ENCODE results near the gene CTU2. TPM values are rescaled to one million over a fixed set of nuclear protein-coding genes. Genes with fewer than 3 reads are reported as not detected.

The CTU2 gene
- total and polyA plus RNA-seq, 2 of the 8 experiments (the other 6 are each of a cell fraction or from before 2014, with no cell fraction given): 32.7 to 42.9 TPM

- H3K4me3 ChIP-seq (ENCODE audit: extremely low read depth in 1 of 4, insufficient read depth in 2 of 4, low read depth in 3 of 4, low read length in 4 of 4): no peak overlapping the region
- H2BK120ac ChIP-seq (replicated peaks; ENCODE audit: low read depth, low read length): no peak overlapping the region
- H3K4me1 ChIP-seq (replicated peaks in 1 of 4; ENCODE audit: control insufficient read depth in 3 of 4, insufficient read depth in 4 of 4, low read length in 3 of 4): peaks cover 0 to 5% (median 0%) of the 10 kb centered on the region in 4 experiments; a peak in 1 of 7 replicates
- no peak overlapping the region for H2AK5ac ChIP-seq (ENCODE audit: low read depth, low read length)
- no peaks in the 10 kb centered on the region for H3K27me3 ChIP-seq (replicated peaks in 1 of 4; ENCODE audit: control insufficient read depth in 3 of 4, extremely low read depth in 1 of 4, insufficient read depth in 3 of 4, low read length in 3 of 4)
- peaks cover 0 to 18% (median under 1%) of the 10 kb centered on the region in 4 experiments; a peak in 2 of 8 replicates for H3K36me3 ChIP-seq (ENCODE audit: control insufficient read depth in 2 of 4, insufficient read depth in 4 of 4, low read length in 3 of 4)
- no peak overlapping the region for H3K4ac ChIP-seq (replicated peaks; ENCODE audit: insufficient read length, low read depth, low read length)
- no peak overlapping the region for H3K9ac ChIP-seq (replicated peaks in 1 of 4; ENCODE audit: extremely low read depth in 1 of 4, low read depth in 3 of 4, low read length in 3 of 4)
- DNase-seq (ENCODE audit: low read depth in 1 of 2, low spot score in 2 of 2) (no peak), FAIRE-seq (no peak)
- H4K8ac ChIP-seq (ENCODE audit: extremely low read depth, insufficient read depth, low read length): no peak overlapping the region
- no peak overlapping the region for H3K4me2 ChIP-seq (ENCODE audit: insufficient read depth in 1 of 2, low read depth in 2 of 2, low read length in 2 of 2)
- no peak overlapping the region for H2AFZ ChIP-seq (ENCODE audit: low read length)
- H2BK20ac ChIP-seq (ENCODE audit: low read length): no peak overlapping the region
- 92% methylated on average over 21 of the region's 23 CpGs; no CpG with 5 or more reads in 1 of the 2 experiments for WGBS, 2 experiments (ENCODE audit: extremely low coverage in 1 of 2, insufficient coverage in 1 of 2, insufficient read length in 1 of 2, insufficient replicate concordance in 2 of 2, low coverage in 1 of 2, low lambda C conversion rate in 2 of 2, missing lambda C conversion rate in 1 of 2)
- H3K14ac ChIP-seq (ENCODE audit: insufficient read length): no peak overlapping the region
- H3K18ac ChIP-seq (ENCODE audit: extremely low read depth, low read length): no peak overlapping the region
- no peak overlapping the region for H2BK15ac ChIP-seq (ENCODE audit: low read length)
- no peaks in the 10 kb centered on the region for H3K79me1 ChIP-seq (ENCODE audit: low read depth, low read length)
- H3K9me3 ChIP-seq (ENCODE audit: insufficient read depth in 2 of 2, low read depth in 1 of 2, low read length in 1 of 2): no peaks in the 10 kb centered on the region
- no peak overlapping the region for H3K56ac ChIP-seq (replicated peaks; ENCODE audit: insufficient read length, low read depth, low read length)
- TF ChIP-seq CTBP2 (IDR thresholded peaks at IDR 0.05; ENCODE audit: borderline replicate concordance, insufficient read depth, insufficient read length, low read length) (no peak), EGR1 (IDR thresholded peaks at IDR 0.05; ENCODE audit: borderline replicate concordance, low read depth, low read length) (no peak)
- peaks cover 0 to 11% of the 10 kb centered on the region in 2 experiments for H4K20me1 ChIP-seq (replicated peaks in 1 of 2; ENCODE audit: control insufficient read depth in 1 of 2, insufficient read depth in 2 of 2, low read length in 2 of 2)
- no peak overlapping the region for H4K5ac ChIP-seq (ENCODE audit: insufficient read length, low read depth, low read length)
- no peak overlapping the region for H3K23ac ChIP-seq (ENCODE audit: insufficient read length)
- no peaks in the 10 kb centered on the region for H3K23me2 ChIP-seq (ENCODE audit: low read depth, low read length)
- H3K27ac ChIP-seq (ENCODE audit: low read depth, low read length): no peak overlapping the region
- POLR2A ChIA-PET (ENCODE audit: partially characterized antibody): interaction anchor here (1.0 to 1.3 kb wide), 3 partner anchors 18 to 76 kb away, joined by 3 to 5 read pairs (median 3); no protein-coding TSS in a partner anchor
- H4K91ac ChIP-seq (replicated peaks; ENCODE audit: insufficient read length, low read length): no peak overlapping the region
- CTCF ChIA-PET (ENCODE audit: partially characterized antibody): interaction anchor here (1.0 to 10.0 kb wide), 3 partner anchors 21 to 58 kb away, joined by 3 to 251 read pairs (median 45); partner anchors contain the start of gene PIEZO1
- H3K79me2 ChIP-seq (ENCODE audit: control insufficient read depth in 1 of 2, insufficient read depth in 2 of 2, low read length in 2 of 2): no peaks in the 10 kb centered on the region
- no peak overlapping the region for H2BK5ac ChIP-seq (ENCODE audit: low read depth, low read length)
- H2BK12ac ChIP-seq (ENCODE audit: low read depth, low read length): no peak overlapping the region
Measured at GRCh38 chr16:88734361-88734728, 28.0 kb downstream of the CTU2 start.

Measured in H1 (cell line).